ENCODE results near the gene TAF4.

DNA sequence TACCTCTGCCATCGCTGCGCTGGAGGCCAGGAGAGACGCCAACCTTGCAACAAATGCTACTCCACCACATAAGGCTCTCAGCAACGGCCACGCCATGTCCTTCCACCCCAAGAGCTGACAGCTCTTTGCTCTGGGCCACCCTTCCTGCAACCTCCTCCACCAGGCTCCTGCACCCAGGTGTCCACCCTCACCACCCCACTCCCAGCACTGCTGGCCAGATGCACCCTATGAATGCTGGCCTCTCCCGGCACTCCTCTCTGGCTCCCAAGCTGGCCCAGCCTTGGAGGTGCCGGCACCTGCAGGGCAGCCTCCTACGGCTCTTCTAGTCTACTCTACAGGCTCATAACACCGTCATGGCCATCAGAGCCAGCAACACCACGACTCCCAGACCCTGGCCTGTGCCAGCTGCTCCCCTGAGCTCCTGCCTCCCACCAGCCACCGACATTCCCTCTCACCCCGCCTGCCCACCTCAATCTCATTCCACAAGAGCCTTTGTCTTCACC, 11.2 kb downstream of the TAF4 start:
- TF ChIP-seq, protein P1, sequence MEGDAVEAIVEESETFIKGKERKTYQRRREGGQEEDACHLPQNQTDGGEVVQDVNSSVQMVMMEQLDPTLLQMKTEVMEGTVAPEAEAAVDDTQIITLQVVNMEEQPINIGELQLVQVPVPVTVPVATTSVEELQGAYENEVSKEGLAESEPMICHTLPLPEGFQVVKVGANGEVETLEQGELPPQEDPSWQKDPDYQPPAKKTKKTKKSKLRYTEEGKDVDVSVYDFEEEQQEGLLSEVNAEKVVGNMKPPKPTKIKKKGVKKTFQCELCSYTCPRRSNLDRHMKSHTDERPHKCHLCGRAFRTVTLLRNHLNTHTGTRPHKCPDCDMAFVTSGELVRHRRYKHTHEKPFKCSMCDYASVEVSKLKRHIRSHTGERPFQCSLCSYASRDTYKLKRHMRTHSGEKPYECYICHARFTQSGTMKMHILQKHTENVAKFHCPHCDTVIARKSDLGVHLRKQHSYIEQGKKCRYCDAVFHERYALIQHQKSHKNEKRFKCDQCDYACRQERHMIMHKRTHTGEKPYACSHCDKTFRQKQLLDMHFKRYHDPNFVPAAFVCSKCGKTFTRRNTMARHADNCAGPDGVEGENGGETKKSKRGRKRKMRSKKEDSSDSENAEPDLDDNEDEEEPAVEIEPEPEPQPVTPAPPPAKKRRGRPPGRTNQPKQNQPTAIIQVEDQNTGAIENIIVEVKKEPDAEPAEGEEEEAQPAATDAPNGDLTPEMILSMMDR (IDR thresholded peaks at IDR 0.05) = no peak
- TF ChIP-seq SIN3A (IDR thresholded peaks at IDR 0.05; ENCODE audit: borderline replicate concordance, insufficient read depth, low read depth, low read length) (no peak), POLR2AphosphoS5 (IDR thresholded peaks at IDR 0.05; ENCODE audit: low read depth, low read length) (no peak)

Measured in Panc1 (cell line).